HG03060 (cell line): ENCODE results near the gene RUBCN.
"Not testable (repeated sequence)": the region's sequence is repeated elsewhere in the genome, so short reads cannot be mapped to it uniquely, and the experiment has no call there.

ENCODE experiments used
- ATAC-seq: cut with Tn5 transposase; IDR thresholded peaks from one replicate; pipeline ENCODE4 v1.9.1; 2021; ENCODE audit warnings: low read depth, moderate number of reproducible peaks; ENCODE audit not compliant: unreplicated experiment

RUBCN gene

DNA sequence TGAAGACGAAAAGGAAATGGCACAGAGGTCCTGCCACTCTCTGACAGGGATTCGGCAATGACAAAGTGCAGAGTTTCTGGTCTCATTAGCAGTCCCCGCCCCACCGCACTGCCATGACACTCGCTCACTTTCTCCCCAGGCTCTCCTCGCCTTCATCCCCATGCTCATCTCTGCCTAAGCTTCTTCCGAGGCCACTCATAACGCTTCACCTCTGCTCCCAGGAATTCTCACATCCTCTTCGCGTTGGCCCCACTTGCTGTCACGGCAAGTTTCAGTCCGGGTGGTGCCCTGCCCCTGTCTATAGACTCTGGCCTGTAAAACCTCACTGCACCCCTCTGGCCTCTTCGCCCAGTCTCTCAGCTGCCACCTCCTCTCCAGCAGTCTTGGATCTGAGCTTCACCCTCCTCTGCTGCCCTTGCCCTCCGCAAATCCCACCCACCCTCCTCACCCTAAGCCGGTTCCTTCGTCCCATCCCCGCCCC, 654 bp downstream of the RUBCN start:
- no peak for ATAC-seq

- ATAC-seq = peak; percentile 57
These were observed 1.9 kb downstream of the RUBCN start for GRCh38 chr3:197734667-197735318.

GRCh38 chr3:197733042-197733441, 3.7 kb downstream of the RUBCN start:
- no peak for ATAC-seq

- ATAC-seq = not testable (repeated sequence)
These were observed 5.2 kb downstream of the RUBCN start for GRCh38 chr3:197731483-197731882.

DNA sequence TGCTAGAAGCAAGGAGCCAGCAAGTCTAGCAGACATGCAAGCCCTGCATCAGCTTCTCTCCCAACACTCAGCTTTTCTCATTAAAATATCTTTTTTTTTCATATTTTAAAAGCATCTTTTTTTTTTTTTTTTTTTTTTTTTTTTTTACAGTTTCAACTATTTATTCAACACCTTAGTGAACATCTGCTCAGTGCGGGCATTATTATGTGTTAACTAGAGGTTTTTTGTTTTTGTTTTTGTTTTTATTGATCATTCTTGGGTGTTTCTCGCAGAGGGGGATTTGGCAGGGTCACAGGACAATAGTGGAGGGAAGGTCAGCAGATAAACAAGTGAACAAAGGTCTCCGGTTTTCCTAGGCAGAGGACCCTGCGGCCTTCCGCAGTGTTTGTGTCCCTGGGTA, 5.9 kb downstream of the RUBCN start:
- not testable (repeated sequence) for ATAC-seq

GRCh38 chr3:197730200-197730599, 6.5 kb downstream of the RUBCN start:
- ATAC-seq = no peak

- no peak for ATAC-seq
These were observed 8.2 kb downstream of the RUBCN start for GRCh38 chr3:197728487-197728886.

- not testable (repeated sequence) for ATAC-seq
These were observed 8.8 kb downstream of the RUBCN start for GRCh38 chr3:197727878-197728277.

GRCh38 chr3:197722734-197723133, 14.0 kb downstream of the RUBCN start:
- ATAC-seq = no peak

- no peak for ATAC-seq
These were observed 16.0 kb downstream of the RUBCN start for GRCh38 chr3:197720694-197721093.

GRCh38 chr3:197718891-197719290, 17.8 kb downstream of the RUBCN start:
- ATAC-seq = no peak

GRCh38 chr3:197714251-197714650, 22.5 kb downstream of the RUBCN start:
- no peak for ATAC-seq

GRCh38 chr3:197713477-197713822, 23.3 kb downstream of the RUBCN start:
- peak; percentile 5 for ATAC-seq

DNA sequence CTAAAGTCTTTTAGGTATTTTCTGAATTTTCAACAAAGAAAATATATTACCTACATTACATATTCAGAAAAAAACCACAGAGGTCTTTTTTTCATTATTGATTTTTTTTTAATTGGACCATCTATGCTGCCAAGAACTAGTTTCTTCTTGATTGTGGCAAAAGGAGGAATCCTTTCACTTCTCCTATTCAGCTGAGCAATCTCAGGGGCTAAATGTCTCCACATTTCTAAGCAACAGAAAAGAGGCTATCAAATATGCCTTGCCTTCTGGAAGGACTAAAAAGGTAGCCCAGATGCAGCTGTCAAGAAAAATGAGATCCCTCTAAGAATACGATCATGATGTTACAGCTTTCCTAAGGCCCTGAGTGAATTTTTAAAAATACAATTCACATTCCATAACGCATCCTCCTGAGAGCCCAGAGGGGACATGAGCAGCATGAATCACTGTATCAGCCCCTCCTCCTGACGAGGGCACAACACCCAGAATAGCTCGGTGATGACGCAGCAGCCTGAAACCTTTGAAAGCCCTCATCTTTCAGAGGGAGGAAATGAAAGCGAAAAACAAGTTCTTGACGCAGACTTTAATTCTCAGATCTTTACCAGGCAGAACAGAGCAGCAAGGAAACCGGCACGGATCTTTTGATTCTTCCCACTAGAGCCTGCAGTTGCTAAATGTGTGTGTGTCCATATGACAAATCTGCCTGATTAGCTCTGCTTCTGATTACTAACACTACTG, 24.6 kb downstream of the RUBCN start:
- peak; percentile 90 for ATAC-seq

- ATAC-seq = not testable (repeated sequence)
These were observed 25.7 kb downstream of the RUBCN start for GRCh38 chr3:197710965-197711364.

DNA sequence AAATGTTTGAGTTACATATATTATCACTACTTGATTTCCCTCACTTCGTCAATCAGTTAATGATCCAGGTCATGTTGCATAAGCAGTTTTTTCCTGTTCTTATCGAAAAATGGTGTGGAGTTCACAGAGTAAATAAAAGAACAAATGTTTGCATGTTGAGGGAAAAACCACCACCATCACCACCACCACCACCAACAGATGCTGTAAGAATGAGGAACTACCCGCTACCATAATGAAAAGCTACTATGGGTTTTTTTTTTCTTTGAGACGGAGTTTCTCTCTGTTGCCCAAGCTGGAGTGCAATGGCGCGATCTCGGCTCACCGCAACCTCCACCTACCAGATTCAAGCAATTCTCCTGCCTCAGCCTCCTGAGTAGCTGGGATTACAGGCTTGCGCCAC, 27.6 kb downstream of the RUBCN start:
- no peak for ATAC-seq

DNA sequence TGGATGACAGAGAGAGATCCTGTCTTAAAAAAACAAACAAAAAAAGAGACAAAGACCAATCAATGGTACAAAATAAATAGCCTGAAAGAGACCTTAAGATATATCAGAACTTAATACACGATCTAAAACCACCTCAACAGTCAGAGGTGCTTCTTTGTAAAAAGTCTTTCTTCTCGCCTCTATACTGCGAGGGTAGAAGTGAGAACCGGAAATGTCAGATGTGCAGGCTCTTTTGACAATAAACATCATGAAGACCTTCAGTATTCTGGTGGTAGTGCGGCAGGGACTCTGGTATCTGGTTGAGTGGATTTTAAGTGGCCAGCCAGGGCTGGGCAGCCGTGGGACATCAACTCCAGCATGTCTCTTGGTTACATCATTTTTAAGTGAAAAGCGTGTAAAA, 30.0 kb downstream of the RUBCN start:
- ATAC-seq = no peak

GRCh38 chr3:197701841-197702240, 34.9 kb downstream of the RUBCN start:
- ATAC-seq = no peak

DNA sequence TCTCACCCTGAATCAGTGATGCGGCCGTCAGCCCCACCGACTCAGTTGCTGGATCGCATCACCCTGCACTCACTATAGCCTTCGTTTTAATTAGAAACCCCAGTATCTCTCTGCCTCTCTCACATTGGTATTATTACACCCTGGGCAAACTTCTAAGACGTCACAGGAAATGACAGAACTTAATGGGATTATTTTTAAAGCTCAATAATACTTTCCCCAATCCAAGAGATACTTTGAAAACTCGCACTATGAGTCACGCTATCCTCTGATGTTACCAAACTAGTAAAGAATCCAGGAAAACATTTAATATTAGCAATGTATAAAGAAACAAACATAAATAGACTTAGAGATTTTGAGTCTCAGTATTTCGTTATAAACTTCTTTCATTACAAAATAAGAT, 36.6 kb downstream of the RUBCN start:
- ATAC-seq = no peak

- ATAC-seq = no peak
These were observed 39.3 kb downstream of the RUBCN start for GRCh38 chr3:197697355-197697754.

DNA sequence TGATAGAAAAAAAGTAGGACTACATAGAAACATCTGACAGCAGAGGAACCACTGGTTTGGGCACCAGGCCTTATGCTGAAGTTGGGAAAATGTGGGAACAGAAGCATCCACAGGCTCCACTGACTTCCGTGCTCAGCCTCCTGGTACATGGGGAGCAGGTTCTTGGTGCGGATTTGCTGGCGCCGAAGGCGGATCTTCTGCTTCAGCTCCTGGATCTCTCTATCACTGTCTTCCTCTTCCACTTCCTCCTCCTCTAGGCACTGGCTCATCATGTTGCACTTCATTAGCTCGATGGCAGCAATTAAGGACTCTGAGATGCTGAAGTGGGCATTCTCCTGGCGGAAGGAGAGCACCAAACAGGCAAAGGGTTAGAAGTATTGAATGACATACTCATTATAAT, 42.5 kb downstream of the RUBCN start:
- ATAC-seq = no peak

DNA sequence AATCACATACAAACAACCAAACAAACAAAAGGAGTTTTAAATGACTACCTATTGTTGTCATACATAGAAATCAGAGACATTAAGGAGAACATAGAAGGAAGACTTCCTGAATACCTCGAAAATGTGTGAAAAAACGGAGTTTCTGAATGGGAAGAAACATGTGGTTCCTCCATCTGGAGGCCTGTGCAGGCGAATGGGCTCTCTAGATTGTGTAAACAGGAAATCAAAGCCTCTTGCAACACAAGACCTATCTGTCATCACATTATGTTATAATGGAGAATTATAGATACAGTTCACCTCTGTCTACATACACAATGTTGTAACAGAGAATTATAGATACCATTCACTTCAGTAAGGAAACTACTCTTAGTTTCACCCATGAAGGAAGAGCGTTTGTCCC, 44.1 kb downstream of the RUBCN start:
- no peak for ATAC-seq
